Measurements from ENCODE around the gene PCCA.
"Not testable (repeated sequence)": the region's sequence is repeated elsewhere in the genome, so short reads cannot be mapped to it uniquely, and the experiment has no call there.

The PCCA gene

GRCh38 chr13:100091391-100091790 lies 2.5 kb downstream of the PCCA start:
- Histone ChIP-seq H3K79me2 (ENCODE audit: insufficient read depth, low read length) (no peaks in the 10 kb centered on the region), H3K36me3 (ENCODE audit: insufficient read depth, low read length) (no peaks in the 10 kb centered on the region), H3K27me3 (ENCODE audit: insufficient read depth, low read length) (no peaks in the 10 kb centered on the region), H3K9me3 (ENCODE audit: low read length) (no peaks in the 10 kb centered on the region), H3K9ac (ENCODE audit: low read length) (no peak overlapping the region), H3K9me2 (ENCODE audit: low read depth, low read length) (no peaks in the 10 kb centered on the region), H3K27ac (ENCODE audit: low read depth, low read length, poor library complexity, severe bottlenecking) (no peak overlapping the region), H3K4me1 (ENCODE audit: insufficient read depth, low read length, severe bottlenecking) (peaks cover 10% of the 10 kb centered on the region), H2AFZ (ENCODE audit: low read length) (no peak overlapping the region), H3K4me3 (ENCODE audit: low read depth, low read length, poor library complexity, severe bottlenecking) (no peak overlapping the region), H3F3A (ENCODE audit: insufficient read depth, low read length) (no peaks in the 10 kb centered on the region), H3K4me2 (ENCODE audit: low read length) (no peak overlapping the region), H4K20me1 (ENCODE audit: insufficient read depth, low read length) (no peaks in the 10 kb centered on the region)
- TF ChIP-seq EZH2 (IDR thresholded peaks at IDR 0.05; ENCODE audit: borderline replicate concordance, low read length): no peak
- TF ChIP-seq CTCF (IDR thresholded peaks at IDR 0.05; ENCODE audit: low read length): no peak

- H4K20me1 ChIP-seq (ENCODE audit: insufficient read depth, low read length); H3K9me2 ChIP-seq (ENCODE audit: low read depth, low read length); H3K9ac ChIP-seq (ENCODE audit: low read length); H2AFZ ChIP-seq (ENCODE audit: low read length); H3K4me3 ChIP-seq (ENCODE audit: low read depth, low read length, poor library complexity, severe bottlenecking); H3K79me2 ChIP-seq (ENCODE audit: insufficient read depth, low read length); H3K4me2 ChIP-seq (ENCODE audit: low read length); H3K27me3 ChIP-seq (ENCODE audit: insufficient read depth, low read length); H3F3A ChIP-seq (ENCODE audit: insufficient read depth, low read length); H3K27ac ChIP-seq (ENCODE audit: low read depth, low read length, poor library complexity, severe bottlenecking); H3K9me3 ChIP-seq (ENCODE audit: low read length); H3K36me3 ChIP-seq (ENCODE audit: insufficient read depth, low read length): not testable (repeated sequence)
- H3K4me1 ChIP-seq (ENCODE audit: insufficient read depth, low read length, severe bottlenecking): peaks cover 10% of the 10 kb centered on the region
Measured at GRCh38 chr13:100092273-100092672, 3.4 kb downstream of the PCCA start.

- H3F3A ChIP-seq (ENCODE audit: insufficient read depth, low read length): no peaks in the 10 kb centered on the region
- no peak for TF ChIP-seq EZH2 (IDR thresholded peaks at IDR 0.05; ENCODE audit: borderline replicate concordance, low read length)
- no peak for TF ChIP-seq CTCF (IDR thresholded peaks at IDR 0.05; ENCODE audit: low read length)
- H3K36me3 ChIP-seq (ENCODE audit: insufficient read depth, low read length): no peaks in the 10 kb centered on the region
- H3K27ac ChIP-seq (ENCODE audit: low read depth, low read length, poor library complexity, severe bottlenecking): no peak overlapping the region
- H3K9me2 ChIP-seq (ENCODE audit: low read depth, low read length): no peaks in the 10 kb centered on the region
- H3K79me2 ChIP-seq (ENCODE audit: insufficient read depth, low read length): no peaks in the 10 kb centered on the region
- no peak overlapping the region for H3K9ac ChIP-seq (ENCODE audit: low read length)
- H3K4me2 ChIP-seq (ENCODE audit: low read length): no peak overlapping the region
- no peaks in the 10 kb centered on the region for H3K27me3 ChIP-seq (ENCODE audit: insufficient read depth, low read length)
- no peak overlapping the region for H2AFZ ChIP-seq (ENCODE audit: low read length)
- H3K4me3 ChIP-seq (ENCODE audit: low read depth, low read length, poor library complexity, severe bottlenecking): no peak overlapping the region
- H3K4me1 ChIP-seq (ENCODE audit: insufficient read depth, low read length, severe bottlenecking): no peaks in the 10 kb centered on the region
- H3K9me3 ChIP-seq (ENCODE audit: low read length): no peaks in the 10 kb centered on the region
- no peaks in the 10 kb centered on the region for H4K20me1 ChIP-seq (ENCODE audit: insufficient read depth, low read length)
Measured at GRCh38 chr13:100095498-100095897, 6.6 kb downstream of the PCCA start.

GRCh38 chr13:100096526-100096925 lies 7.6 kb downstream of the PCCA start:
- no peaks in the 10 kb centered on the region for H3K36me3 ChIP-seq (ENCODE audit: insufficient read depth, low read length)
- no peaks in the 10 kb centered on the region for H3F3A ChIP-seq (ENCODE audit: insufficient read depth, low read length)
- no peak for TF ChIP-seq EZH2 (IDR thresholded peaks at IDR 0.05; ENCODE audit: borderline replicate concordance, low read length)
- TF ChIP-seq CTCF (IDR thresholded peaks at IDR 0.05; ENCODE audit: low read length): no peak
- H3K4me3 ChIP-seq (ENCODE audit: low read depth, low read length, poor library complexity, severe bottlenecking): no peak overlapping the region
- H3K27me3 ChIP-seq (ENCODE audit: insufficient read depth, low read length): no peaks in the 10 kb centered on the region
- H3K4me1 ChIP-seq (ENCODE audit: insufficient read depth, low read length, severe bottlenecking): no peaks in the 10 kb centered on the region
- H3K27ac ChIP-seq (ENCODE audit: low read depth, low read length, poor library complexity, severe bottlenecking): no peak overlapping the region
- H4K20me1 ChIP-seq (ENCODE audit: insufficient read depth, low read length): no peaks in the 10 kb centered on the region
- no peaks in the 10 kb centered on the region for H3K79me2 ChIP-seq (ENCODE audit: insufficient read depth, low read length)
- no peaks in the 10 kb centered on the region for H3K9me3 ChIP-seq (ENCODE audit: low read length)
- H3K4me2 ChIP-seq (ENCODE audit: low read length): no peak overlapping the region
- no peak overlapping the region for H3K9ac ChIP-seq (ENCODE audit: low read length)
- H3K9me2 ChIP-seq (ENCODE audit: low read depth, low read length): no peaks in the 10 kb centered on the region
- H2AFZ ChIP-seq (ENCODE audit: low read length): no peak overlapping the region

All from OCI-LY1 (cell line).